K562 (cell line): ENCODE results near the gene NEU1. TPM values are rescaled to one million over a fixed set of nuclear protein-coding genes. Genes with fewer than 3 reads are reported as not detected.
A peak's percentile ranks its signal among the peaks of the same experiment; 100 is the strongest.

ENCODE experiments used
- ELF1 ChIP-seq: fragments of 200-800 bp; sonication (Bioruptor generic); IDR thresholded peaks from 2 replicates; pipeline ENCODE4 v1.6.1; 2016; ENCODE audit warnings: missing genetic modification characterization, missing compliant biosample characterization
- EP400 ChIP-seq: fragments of 450-650 bp; IDR thresholded peaks from 2 replicates; pipeline ENCODE4 v1.6.1; 2017; ENCODE audit warnings: antibody characterized with exemption, mild to moderate bottlenecking, moderate library complexity
- EZH2 ChIP-seq: IDR thresholded peaks from 2 replicates; pipeline ENCODE4 v1.6.1; 2012; ENCODE audit warnings: low read depth, mild to moderate bottlenecking, inconsistent platforms, low read length, borderline replicate concordance
- FUS ChIP-seq: fragments of 200-400 bp; formaldehyde crosslinking; optimal IDR thresholded peaks from 2 replicates; pipeline ENCODE3; 2017; ENCODE audit warnings: low read depth, low read length
- PRDM10 ChIP-seq: fragments of 450-650 bp; IDR thresholded peaks from 2 replicates; pipeline ENCODE4 v1.6.1; 2018; ENCODE audit not compliant: partially characterized antibody
- RFX7 ChIP-seq: fragments of 250-450 bp; sonication (Bioruptor Pico); IDR thresholded peaks from 2 replicates; pipeline ENCODE4 v1.5.1; 2021; ENCODE audit warnings: mild to moderate bottlenecking
- SMARCA5 ChIP-seq: fragments of 450-650 bp; IDR thresholded peaks from 2 replicates; pipeline ENCODE4 v1.6.1; 2016
- TFE3 ChIP-seq: fragments of 450-650 bp; formaldehyde crosslinking; IDR thresholded peaks from 2 replicates; pipeline ENCODE4 v1.4.0; 2020; ENCODE audit warnings: mild to moderate bottlenecking, mixed read lengths
- ZBTB7A ChIP-seq: IDR thresholded peaks from 2 replicates; pipeline ENCODE4 v1.6.1; 2011; ENCODE audit warnings: low read depth, mild to moderate bottlenecking, low read length, moderate library complexity, borderline replicate concordance; ENCODE audit not compliant: control insufficient read depth
- ZNF124 ChIP-seq: sonication (generic); formaldehyde crosslinking; IDR thresholded peaks from 2 replicates; pipeline ENCODE4 v1.8.1; 2022; ENCODE audit warnings: missing genetic modification reagents
- ZNF318 ChIP-seq, 2 experiments: fragments of 450-650 bp; IDR thresholded peaks; 2 replicates each; pipeline ENCODE4 v1.6.1; 2016; ENCODE audit warnings: mild to moderate bottlenecking in 2 of 2, borderline replicate concordance in 1 of 2, low read depth in 1 of 2, moderate library complexity in 1 of 2
- ZNF699 ChIP-seq: fragments of 250-450 bp; sonication (Bioruptor Pico); IDR thresholded peaks from 2 replicates; pipeline ENCODE4 v1.8.0; 2021; ENCODE audit warnings: mild to moderate bottlenecking, moderate library complexity; ENCODE audit not compliant: insufficient replicate concordance
- ZNF830 ChIP-seq: fragments of 250-450 bp; sonication (Bioruptor Pico); IDR thresholded peaks from 2 replicates; pipeline ENCODE4 v1.5.0; 2021; ENCODE audit warnings: mild to moderate bottlenecking
- polyA plus RNA-seq, 8 experiments: library from polyadenylated mRNA; depleted of rRNA in 4 of 8; stranded (reverse) in 5 of 8; unstranded in 3 of 8; fragments of >200 nt; fragmentation: Nextera tagmentation in 2 of 8; fragmentation: Illumina TruSeq in 1 of 8; extraction: Ambion mirVana in 2 of 8; extraction: Trizol in 1 of 8; gene quantifications; 2 replicates each; pipeline versions ENCODE4 v1.2.1 to v1.2.3, GENCODE V29; 2011 to 2014; ENCODE audit warnings: inconsistent platforms in 1 of 8, missing spikeins in 1 of 8
- total RNA-seq, 7 experiments: library from RNA; depleted of rRNA in 6 of 7; stranded (reverse); fragments of >200 nt in 6 of 7; fragmentation: Illumina TruSeq in 2 of 7; extraction: Trizol in 2 of 7; gene quantifications; 2 replicates each; pipeline versions ENCODE4 v1.2.1 to v1.2.3, GENCODE V29; 2011 to 2021; ENCODE audit warnings: low replicate concordance in 1 of 7

The NEU1 gene
- total and polyA plus RNA-seq, 9 of the 15 experiments (the other 6 are each of a cell fraction or from before 2014, with no cell fraction given): 14.8 to 67.8 (median 51.0) TPM

- TF ChIP-seq ZNF318 (IDR thresholded peaks at IDR 0.05; ENCODE audit: borderline replicate concordance in 1 of 2, low read depth in 1 of 2): no peak
- no peak for TF ChIP-seq RFX7 (CRISPR knock-in tag)
- peak; percentile 66; the same call in 1 of the 2 replicates for TF ChIP-seq ZBTB7A
- TF ChIP-seq SMARCA5: no peak
- no peak for TF ChIP-seq EP400
- TF ChIP-seq FUS: no peak
- TF ChIP-seq ZNF124 (CRISPR knock-in tag): no peak
- TF ChIP-seq ZNF699 (CRISPR knock-in tag): no peak
- no peak for TF ChIP-seq ELF1 (tag)
- TF ChIP-seq PRDM10: no peak
- no peak for TF ChIP-seq EZH2
- no peak for TF ChIP-seq ZNF830 (CRISPR knock-in tag)
- no peak for TF ChIP-seq TFE3 (CRISPR knock-in tag)
Observed at GRCh38 chr6:31822036-31822821, 40.4 kb downstream of the NEU1 start (continued).
